ENCODE results near the gene CHST8.

The CHST8 gene

GRCh38 chr19:33811246-33811645 is 189.5 kb downstream of the CHST8 start:
- TF ChIP-seq, protein P1, sequence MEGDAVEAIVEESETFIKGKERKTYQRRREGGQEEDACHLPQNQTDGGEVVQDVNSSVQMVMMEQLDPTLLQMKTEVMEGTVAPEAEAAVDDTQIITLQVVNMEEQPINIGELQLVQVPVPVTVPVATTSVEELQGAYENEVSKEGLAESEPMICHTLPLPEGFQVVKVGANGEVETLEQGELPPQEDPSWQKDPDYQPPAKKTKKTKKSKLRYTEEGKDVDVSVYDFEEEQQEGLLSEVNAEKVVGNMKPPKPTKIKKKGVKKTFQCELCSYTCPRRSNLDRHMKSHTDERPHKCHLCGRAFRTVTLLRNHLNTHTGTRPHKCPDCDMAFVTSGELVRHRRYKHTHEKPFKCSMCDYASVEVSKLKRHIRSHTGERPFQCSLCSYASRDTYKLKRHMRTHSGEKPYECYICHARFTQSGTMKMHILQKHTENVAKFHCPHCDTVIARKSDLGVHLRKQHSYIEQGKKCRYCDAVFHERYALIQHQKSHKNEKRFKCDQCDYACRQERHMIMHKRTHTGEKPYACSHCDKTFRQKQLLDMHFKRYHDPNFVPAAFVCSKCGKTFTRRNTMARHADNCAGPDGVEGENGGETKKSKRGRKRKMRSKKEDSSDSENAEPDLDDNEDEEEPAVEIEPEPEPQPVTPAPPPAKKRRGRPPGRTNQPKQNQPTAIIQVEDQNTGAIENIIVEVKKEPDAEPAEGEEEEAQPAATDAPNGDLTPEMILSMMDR (IDR thresholded peaks at IDR 0.05; ENCODE audit: low read depth, low read length), result no peak
- no peak for DNase-seq (ENCODE audit: extremely low read depth, low read depth)

GRCh38 chr19:33811736-33812387 is 190.1 kb downstream of the CHST8 start:
- TF ChIP-seq, protein P1 (IDR thresholded peaks at IDR 0.05; ENCODE audit: low read depth, low read length), result no peak
- DNase-seq (ENCODE audit: extremely low read depth, low read depth), result no peak

DNA sequence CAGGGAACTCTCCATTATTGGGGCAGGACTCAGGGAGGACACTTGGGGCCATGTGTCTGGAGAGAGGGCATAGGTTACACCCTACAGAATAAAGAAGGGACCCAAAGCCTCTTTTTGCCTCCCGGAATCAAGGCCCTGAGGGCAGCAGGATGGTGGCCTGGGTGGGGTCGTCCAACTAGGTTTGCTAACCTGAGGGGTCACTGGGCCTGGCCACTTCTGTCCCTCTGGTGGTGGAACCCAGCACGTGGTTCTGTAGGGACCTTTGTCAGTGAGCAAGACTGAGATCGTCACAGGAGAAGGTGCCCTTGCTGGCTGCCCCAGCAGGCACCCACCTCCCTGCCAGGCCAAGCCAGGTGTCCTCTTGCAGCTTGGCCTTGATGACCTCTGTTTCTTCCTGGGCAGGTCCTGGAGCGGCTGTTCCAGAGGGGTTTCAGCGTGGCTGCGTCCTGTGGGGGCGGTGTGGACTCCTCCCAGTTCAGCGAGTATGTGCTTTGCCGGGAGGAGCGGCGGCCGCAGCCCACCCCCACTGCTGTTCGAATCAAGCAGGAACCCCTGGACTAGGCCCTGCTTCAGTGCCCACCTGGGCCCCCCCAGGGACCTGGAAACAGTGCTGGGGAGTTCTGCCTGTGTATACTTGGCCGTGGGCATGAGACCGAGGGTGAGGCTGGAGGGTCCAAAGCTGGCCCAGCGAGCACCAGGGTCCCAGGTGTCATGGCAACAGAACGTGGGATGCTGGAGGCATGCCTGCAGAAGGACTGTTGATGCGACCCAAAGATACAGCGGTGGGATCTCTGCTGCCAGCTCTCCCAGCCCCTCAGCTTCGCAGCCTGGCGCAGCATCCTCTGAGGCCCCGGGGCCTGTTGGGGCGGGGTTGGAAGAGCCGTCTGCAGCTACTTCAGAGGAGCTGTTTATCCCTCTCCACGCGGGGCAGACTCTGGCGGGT is 190.9 kb downstream of the CHST8 start:
- DNase-seq (ENCODE audit: extremely low read depth, low read depth), result no peak
- TF ChIP-seq, protein P1 (IDR thresholded peaks at IDR 0.05; ENCODE audit: low read depth, low read length), result no peak

DNA sequence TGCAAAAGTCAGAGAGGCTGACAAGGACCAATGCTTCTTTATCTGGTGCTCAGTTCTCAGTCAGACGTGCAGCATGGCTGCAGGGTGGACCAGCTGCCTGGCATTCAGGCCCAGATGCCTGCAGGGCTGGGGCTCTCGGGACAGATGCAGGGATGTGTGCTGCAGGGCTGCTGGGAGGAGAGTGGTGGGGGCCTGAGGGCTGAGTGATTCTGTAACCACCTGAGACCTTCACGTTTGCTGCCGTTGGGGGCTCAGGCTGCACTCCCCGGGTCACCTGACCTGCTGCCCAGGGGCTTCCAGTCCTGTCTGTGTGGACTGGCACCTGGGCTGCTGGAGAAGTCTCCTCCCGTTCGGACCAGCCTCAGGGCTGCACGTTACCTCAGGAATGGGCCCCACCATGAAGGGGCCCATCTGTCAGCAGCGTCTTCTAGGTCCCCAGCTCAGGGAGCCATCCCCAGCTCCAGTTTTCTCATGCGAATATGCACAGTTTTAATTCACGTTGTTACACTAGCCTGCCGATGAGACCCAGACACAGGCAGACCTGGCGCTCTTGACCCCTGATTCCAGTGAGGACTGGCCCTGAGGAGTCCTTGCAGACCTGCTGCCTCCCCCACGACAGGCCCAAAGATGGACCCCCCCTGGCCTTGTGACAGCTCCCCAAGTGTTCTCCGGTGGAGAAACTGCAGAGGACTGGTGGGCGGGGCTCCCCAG is 191.8 kb downstream of the CHST8 start:
- DNase-seq (ENCODE audit: extremely low read depth, low read depth), result no peak
- TF ChIP-seq, protein P1 (IDR thresholded peaks at IDR 0.05; ENCODE audit: low read depth, low read length), result no peak

GRCh38 chr19:33814181-33815165 is 192.7 kb downstream of the CHST8 start:
- DNase-seq (ENCODE audit: extremely low read depth, low read depth), result no peak
- TF ChIP-seq, protein P1 (IDR thresholded peaks at IDR 0.05; ENCODE audit: low read depth, low read length), result no peak

DNA sequence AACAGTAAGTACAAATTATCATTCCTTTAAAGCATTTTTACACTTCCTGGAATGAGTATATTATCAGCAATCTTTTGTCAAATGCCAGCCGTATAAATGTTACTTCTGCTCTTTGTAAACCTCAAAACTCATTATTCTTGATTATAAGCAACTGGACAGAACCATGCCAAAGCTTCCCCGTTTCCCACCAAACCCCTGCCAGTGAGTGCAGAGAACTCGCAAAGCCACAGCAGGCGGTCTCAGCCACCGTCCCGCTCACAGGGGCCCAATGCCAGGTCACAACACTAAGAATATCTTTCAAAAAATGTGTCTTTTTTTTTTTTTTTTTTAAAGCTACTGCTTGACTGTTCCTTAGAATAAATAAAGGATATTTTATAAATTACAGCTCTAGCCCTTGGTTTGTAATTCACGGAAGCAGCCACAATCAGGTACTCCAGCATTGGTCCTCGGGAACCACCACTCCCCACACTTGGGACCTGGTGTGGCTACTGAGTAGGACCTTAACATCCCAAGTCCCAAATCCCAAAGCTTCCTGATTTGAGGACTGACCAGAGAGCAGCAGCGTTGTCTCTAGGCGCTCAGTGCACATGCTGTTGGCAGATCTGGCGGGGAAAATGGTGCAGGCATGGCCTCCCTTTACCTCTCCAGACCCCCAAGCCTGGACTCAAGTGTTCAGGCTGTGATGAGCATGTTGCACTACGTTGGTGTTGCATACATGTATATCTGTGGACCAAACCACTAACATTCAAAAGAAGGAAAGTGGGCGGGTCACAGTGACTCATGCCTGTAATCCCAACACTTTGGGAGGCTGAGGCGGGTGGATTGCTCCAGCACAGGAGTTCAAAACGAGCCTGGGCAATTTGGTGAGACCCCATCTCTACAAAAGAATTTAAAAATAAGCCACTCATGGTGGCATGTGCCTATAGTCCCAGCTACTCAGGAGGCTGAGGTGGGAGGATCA is 193.9 kb downstream of the CHST8 start:
- DNase-seq (ENCODE audit: extremely low read depth, low read depth), result no peak
- TF ChIP-seq, protein P1 (IDR thresholded peaks at IDR 0.05; ENCODE audit: low read depth, low read length), result no peak
